ENCODE results near the gene MYO1G. TPM values are rescaled to one million over a fixed set of nuclear protein-coding genes. Genes with fewer than 3 reads are reported as not detected.

The MYO1G gene
- polyA plus RNA-seq, 1 experiment = 0.02 TPM

DNA sequence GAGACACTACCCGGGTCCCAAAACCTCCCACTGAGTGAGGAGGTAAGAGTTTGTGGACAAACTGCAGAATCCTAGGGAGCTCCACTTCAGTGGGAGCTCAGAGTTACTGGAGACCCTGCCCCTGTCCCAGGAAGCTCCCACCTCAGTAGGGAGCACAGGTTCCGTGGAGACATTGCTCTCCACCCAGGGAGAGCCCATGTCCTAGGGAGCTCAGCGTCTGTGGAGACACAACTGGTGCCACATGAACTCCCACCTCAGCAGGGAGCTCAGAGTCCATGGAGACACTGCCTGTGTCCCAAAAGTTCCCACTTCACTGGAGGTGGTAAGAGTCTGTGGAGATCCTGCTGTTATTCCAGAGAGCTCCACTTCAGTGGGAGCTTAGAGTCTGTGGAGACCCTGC, 6.3 kb downstream of the MYO1G start:
- POLR2A ChIA-PET = no interaction called here
- no peak for DNase-seq (ENCODE audit: low read depth)
- Histone ChIP-seq H3K36me3 (ENCODE audit: control insufficient read depth, insufficient read depth, low read length) (no peaks in the 10 kb centered on the region), H3K27me3 (ENCODE audit: control insufficient read depth, insufficient read depth, low read length) (no peaks in the 10 kb centered on the region), H3K4me3 (ENCODE audit: low read depth, low read length) (no peak overlapping the region)
- TF ChIP-seq, protein P1, sequence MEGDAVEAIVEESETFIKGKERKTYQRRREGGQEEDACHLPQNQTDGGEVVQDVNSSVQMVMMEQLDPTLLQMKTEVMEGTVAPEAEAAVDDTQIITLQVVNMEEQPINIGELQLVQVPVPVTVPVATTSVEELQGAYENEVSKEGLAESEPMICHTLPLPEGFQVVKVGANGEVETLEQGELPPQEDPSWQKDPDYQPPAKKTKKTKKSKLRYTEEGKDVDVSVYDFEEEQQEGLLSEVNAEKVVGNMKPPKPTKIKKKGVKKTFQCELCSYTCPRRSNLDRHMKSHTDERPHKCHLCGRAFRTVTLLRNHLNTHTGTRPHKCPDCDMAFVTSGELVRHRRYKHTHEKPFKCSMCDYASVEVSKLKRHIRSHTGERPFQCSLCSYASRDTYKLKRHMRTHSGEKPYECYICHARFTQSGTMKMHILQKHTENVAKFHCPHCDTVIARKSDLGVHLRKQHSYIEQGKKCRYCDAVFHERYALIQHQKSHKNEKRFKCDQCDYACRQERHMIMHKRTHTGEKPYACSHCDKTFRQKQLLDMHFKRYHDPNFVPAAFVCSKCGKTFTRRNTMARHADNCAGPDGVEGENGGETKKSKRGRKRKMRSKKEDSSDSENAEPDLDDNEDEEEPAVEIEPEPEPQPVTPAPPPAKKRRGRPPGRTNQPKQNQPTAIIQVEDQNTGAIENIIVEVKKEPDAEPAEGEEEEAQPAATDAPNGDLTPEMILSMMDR (IDR thresholded peaks at IDR 0.05; ENCODE audit: insufficient read depth, low read depth, low read length) = no peak
- CTCF ChIA-PET = interaction anchor here (0.8 to 8.7 kb wide), 9 partner anchors 8 to 163 kb away, joined by 3 to 143 read pairs (median 11); no protein-coding TSS in a partner anchor

DNA sequence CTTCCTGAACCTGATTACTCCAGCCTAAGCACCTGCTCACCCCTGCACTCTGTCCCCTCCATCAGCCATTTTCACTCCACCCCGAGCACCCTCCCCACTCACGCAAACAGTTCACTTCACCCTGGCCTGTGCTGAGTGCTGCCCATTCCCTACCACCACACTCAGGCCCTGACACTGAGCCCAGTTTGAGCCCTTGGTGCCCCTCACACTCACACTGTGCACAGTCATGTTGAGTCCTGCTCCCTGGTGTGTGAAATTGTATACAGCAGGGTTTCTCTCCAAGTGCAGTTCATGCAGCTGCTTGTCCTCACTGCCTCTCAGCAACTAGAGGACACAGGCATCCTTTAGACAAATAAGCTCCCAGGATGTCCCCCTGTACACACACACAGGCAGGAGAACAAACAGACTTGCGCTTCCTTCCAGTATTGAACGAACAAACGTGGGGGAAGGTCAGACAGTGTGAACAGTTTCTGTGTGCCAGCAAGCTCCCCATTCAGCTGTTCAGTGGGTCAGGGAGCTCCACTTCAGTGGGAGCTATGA, 6.8 kb downstream of the MYO1G start:
- TF ChIP-seq, protein P1 (IDR thresholded peaks at IDR 0.05; ENCODE audit: insufficient read depth, low read depth, low read length) = no peak
- Histone ChIP-seq H3K36me3 (ENCODE audit: control insufficient read depth, insufficient read depth, low read length) (no peaks in the 10 kb centered on the region), H3K27me3 (ENCODE audit: control insufficient read depth, insufficient read depth, low read length) (no peaks in the 10 kb centered on the region), H3K4me3 (ENCODE audit: low read depth, low read length) (no peak overlapping the region)
- CTCF ChIA-PET = interaction anchor here (0.9 to 8.7 kb wide), 5 partner anchors 8 to 164 kb away, joined by 3 to 143 read pairs (median 22); no protein-coding TSS in a partner anchor
- POLR2A ChIA-PET = no interaction called here
- DNase-seq (ENCODE audit: low read depth) = no peak

DNA sequence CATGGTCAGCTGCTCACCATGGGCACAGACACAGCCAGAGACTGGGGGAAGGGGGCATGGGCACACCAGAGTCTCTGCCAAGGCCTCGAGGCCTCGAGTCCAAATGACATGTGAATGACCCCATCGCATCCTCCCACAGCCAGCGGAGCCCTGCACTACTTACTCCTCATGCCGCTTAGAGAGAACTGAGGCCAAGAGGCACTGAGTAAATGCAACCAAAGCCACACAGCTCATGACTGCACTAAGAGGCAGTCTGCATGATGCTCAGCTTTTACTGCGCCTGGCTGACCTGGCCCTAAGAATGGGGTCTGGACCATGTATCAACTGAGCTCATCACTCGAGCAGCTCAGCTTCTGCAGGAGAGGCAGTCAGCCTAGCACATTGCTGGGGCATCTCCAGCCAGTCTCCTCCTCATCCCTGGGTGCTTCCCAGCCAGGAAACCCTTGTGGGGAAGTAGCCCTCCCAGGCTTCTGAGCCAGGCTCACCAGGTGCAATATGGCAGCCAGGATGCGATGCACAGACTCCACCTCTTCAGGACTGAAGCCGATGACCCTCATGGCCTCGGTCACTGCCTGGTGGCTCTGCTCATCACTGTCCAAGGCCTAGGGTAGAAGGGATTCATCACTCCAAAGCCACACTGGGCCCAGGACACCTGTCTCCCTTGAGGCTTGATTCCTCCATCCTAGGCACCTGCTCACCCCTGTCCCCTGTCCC, 7.5 kb downstream of the MYO1G start:
- POLR2A ChIA-PET = no interaction called here
- H3K27me3 ChIP-seq (ENCODE audit: control insufficient read depth, insufficient read depth, low read length) = no peaks in the 10 kb centered on the region
- TF ChIP-seq, protein P1 (IDR thresholded peaks at IDR 0.05; ENCODE audit: insufficient read depth, low read depth, low read length) = no peak
- H3K4me3 ChIP-seq (ENCODE audit: low read depth, low read length) = no peak overlapping the region
- no peaks in the 10 kb centered on the region for H3K36me3 ChIP-seq (ENCODE audit: control insufficient read depth, insufficient read depth, low read length)
- DNase-seq (ENCODE audit: low read depth) = no peak
- CTCF ChIA-PET = interaction anchor here (3.0 to 8.7 kb wide), 3 partner anchors 7 to 164 kb away, joined by 22 to 143 read pairs (median 38); no protein-coding TSS in a partner anchor

DNA sequence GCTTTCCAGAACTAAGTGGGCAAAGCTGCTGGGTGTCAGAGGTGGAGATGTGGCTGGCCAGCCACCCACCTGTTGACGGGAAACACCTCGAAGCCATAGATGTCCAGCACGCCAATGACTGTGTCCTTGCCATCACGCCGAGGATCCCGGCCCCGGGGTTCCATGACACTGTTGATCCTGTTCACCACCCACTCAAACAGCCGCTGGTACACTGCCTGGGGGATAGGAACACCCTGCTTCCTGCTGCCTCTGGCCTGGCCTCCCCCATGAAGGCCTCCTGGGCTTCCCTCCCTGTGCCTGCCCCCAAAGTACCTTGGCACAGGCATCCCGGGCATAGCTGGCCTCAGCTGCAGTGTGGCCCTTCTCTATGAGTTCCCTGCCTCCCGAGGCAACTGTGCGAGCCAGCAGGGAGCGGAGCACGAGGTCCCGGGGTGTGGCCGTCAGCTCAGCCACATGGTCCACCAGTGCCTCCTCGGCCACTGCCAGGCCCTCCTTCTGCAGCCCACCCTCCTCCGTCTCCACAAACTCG, 8.2 kb downstream of the MYO1G start:
- no peak overlapping the region for H3K4me3 ChIP-seq (ENCODE audit: low read depth, low read length)
- no peak for DNase-seq (ENCODE audit: low read depth)
- ChIA-PET POLR2A (no interaction called here), CTCF (interaction anchor here (8.7 kb wide), 1 partner anchor 165 kb away, joined by 143 read pairs; no protein-coding TSS in a partner anchor)
- TF ChIP-seq, protein P1 (IDR thresholded peaks at IDR 0.05; ENCODE audit: insufficient read depth, low read depth, low read length) = no peak
- H3K27me3 ChIP-seq (ENCODE audit: control insufficient read depth, insufficient read depth, low read length) = no peaks in the 10 kb centered on the region
- H3K36me3 ChIP-seq (ENCODE audit: control insufficient read depth, insufficient read depth, low read length) = no peaks in the 10 kb centered on the region

Data from BJ (cell line).